ENCODE measurements around the gene RCN1.

RCN1 gene

DNA sequence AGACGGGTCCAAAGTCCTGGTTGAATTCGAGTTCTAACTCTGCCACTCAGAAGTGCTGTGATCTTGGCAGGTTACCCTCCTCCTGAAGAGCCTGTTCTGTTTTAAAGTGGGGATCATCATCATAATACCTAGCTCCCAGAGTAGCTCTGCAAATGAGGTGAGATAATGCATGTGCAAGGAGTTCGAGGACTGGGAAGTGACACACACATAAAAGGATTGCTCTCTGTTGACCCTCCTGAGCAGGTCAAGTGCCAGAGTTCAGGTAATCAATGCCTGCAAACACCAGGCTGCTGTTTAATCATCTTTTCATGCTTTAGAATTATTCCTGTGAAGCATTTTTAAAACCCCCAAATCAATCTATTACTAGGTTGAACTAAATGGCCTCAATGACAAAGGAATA, 19.9 kb downstream of the RCN1 start:
- Histone ChIP-seq H3K79me2 (ENCODE audit: insufficient read depth, low read length) (no peaks in the 10 kb centered on the region), H3K27me3 (ENCODE audit: insufficient read depth, low read length, poor library complexity) (no peaks in the 10 kb centered on the region), H3K9ac (ENCODE audit: low read depth, low read length) (no peak overlapping the region), H4K20me1 (ENCODE audit: insufficient read depth, low read length) (no peaks in the 10 kb centered on the region), H3K36me3 (ENCODE audit: insufficient read depth, low read length) (peaks cover 5% of the 10 kb centered on the region; the same call in 1 of the 2 replicates), H3K4me2 (ENCODE audit: insufficient read depth, low read length) (no peak overlapping the region), H2AFZ (ENCODE audit: low read depth, low read length) (no peak overlapping the region), H3K27ac (ENCODE audit: low read length) (no peak overlapping the region), H3K9me3 (ENCODE audit: insufficient read depth, low read length, severe bottlenecking) (no peaks in the 10 kb centered on the region), H3K4me1 (ENCODE audit: insufficient read depth, low read length) (no peaks in the 10 kb centered on the region), H3K4me3 (ENCODE audit: low read depth in 1 of 2, low read length in 2 of 2) (no peak overlapping the region)
- TF ChIP-seq, protein P1, sequence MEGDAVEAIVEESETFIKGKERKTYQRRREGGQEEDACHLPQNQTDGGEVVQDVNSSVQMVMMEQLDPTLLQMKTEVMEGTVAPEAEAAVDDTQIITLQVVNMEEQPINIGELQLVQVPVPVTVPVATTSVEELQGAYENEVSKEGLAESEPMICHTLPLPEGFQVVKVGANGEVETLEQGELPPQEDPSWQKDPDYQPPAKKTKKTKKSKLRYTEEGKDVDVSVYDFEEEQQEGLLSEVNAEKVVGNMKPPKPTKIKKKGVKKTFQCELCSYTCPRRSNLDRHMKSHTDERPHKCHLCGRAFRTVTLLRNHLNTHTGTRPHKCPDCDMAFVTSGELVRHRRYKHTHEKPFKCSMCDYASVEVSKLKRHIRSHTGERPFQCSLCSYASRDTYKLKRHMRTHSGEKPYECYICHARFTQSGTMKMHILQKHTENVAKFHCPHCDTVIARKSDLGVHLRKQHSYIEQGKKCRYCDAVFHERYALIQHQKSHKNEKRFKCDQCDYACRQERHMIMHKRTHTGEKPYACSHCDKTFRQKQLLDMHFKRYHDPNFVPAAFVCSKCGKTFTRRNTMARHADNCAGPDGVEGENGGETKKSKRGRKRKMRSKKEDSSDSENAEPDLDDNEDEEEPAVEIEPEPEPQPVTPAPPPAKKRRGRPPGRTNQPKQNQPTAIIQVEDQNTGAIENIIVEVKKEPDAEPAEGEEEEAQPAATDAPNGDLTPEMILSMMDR (IDR thresholded peaks at IDR 0.05; ENCODE audit: borderline replicate concordance, extremely low read depth, low read length, poor library complexity, severe bottlenecking), result no peak
- no peak for TF ChIP-seq EZH2 (IDR thresholded peaks at IDR 0.05; ENCODE audit: borderline replicate concordance, low read depth, low read length, severe bottlenecking)
- no peak for DNase-seq
- ATAC-seq (ENCODE audit: insufficient read depth, low read depth), result no peak

DNA sequence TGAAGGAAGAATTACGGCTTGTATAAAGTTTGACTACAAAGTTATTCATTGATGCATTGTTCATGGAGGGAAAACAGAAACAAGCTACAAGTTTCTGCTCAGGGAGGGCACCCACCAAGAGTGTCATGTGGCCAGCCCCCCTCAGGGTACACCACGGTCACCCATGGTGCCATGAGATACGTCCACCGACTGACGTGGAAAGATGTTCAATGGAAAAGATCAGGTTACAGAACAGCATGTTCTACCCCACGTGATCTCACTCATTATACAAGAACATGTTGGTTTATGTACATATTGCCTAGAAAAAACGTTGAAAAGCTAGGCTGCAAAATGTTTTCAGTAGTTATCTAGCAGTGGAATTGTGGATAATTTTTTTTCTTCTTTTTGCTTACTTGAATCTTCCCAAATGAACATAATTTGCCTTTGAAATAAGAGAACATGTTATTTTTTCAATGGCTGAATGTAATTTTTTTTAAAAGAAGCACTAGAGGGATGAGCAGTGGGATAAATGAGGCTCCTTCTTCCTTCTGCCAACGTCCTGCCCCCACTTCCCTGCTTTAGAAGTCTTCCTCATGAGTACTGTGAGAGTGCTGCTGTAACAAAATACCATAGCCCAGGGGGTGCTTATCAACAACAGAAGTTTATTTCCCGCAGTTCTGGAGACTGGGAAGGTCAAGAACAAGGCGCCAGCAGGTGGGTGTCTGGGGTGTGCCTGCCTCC, 22.5 kb downstream of the RCN1 start:
- Histone ChIP-seq H3K79me2 (ENCODE audit: insufficient read depth, low read length) (no peaks in the 10 kb centered on the region), H3K4me3 (ENCODE audit: low read depth in 1 of 2, low read length in 2 of 2) (no peak overlapping the region), H4K20me1 (ENCODE audit: insufficient read depth, low read length) (no peaks in the 10 kb centered on the region), H3K4me1 (ENCODE audit: insufficient read depth, low read length) (no peaks in the 10 kb centered on the region), H3K36me3 (ENCODE audit: insufficient read depth, low read length) (no peaks in the 10 kb centered on the region), H3K4me2 (ENCODE audit: insufficient read depth, low read length) (no peak overlapping the region), H3K9me3 (ENCODE audit: insufficient read depth, low read length, severe bottlenecking) (no peaks in the 10 kb centered on the region), H3K27ac (ENCODE audit: low read length) (no peak overlapping the region), H3K27me3 (ENCODE audit: insufficient read depth, low read length, poor library complexity) (no peaks in the 10 kb centered on the region), H2AFZ (ENCODE audit: low read depth, low read length) (no peak overlapping the region), H3K9ac (ENCODE audit: low read depth, low read length) (no peak overlapping the region)
- no peak for ATAC-seq (ENCODE audit: insufficient read depth, low read depth)
- DNase-seq, result no peak
- TF ChIP-seq, protein P1 (IDR thresholded peaks at IDR 0.05; ENCODE audit: borderline replicate concordance, extremely low read depth, low read length, poor library complexity, severe bottlenecking), result no peak
- peak; percentile 11 for TF ChIP-seq EZH2 (IDR thresholded peaks at IDR 0.05; ENCODE audit: borderline replicate concordance, low read depth, low read length, severe bottlenecking)

DNA sequence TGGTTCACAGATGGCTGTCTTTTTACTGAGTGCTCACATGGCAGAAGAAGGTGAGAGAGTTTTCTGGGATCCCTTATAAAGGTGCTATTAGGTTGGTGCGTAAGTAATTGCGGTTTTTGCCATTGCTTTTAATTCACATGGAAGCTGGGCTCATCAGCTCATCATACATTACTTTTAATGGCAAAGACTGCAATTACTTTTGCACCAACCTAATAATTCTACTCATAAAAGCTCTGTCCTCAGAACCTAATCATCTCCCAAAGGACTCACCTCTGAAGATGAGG, 23.0 kb downstream of the RCN1 start:
- Histone ChIP-seq H3K27me3 (ENCODE audit: insufficient read depth, low read length, poor library complexity) (no peaks in the 10 kb centered on the region), H3K36me3 (ENCODE audit: insufficient read depth, low read length) (no peaks in the 10 kb centered on the region), H2AFZ (ENCODE audit: low read depth, low read length) (no peak overlapping the region), H3K79me2 (ENCODE audit: insufficient read depth, low read length) (no peaks in the 10 kb centered on the region), H3K27ac (ENCODE audit: low read length) (no peak overlapping the region), H3K4me1 (ENCODE audit: insufficient read depth, low read length) (no peaks in the 10 kb centered on the region), H4K20me1 (ENCODE audit: insufficient read depth, low read length) (no peaks in the 10 kb centered on the region), H3K9me3 (ENCODE audit: insufficient read depth, low read length, severe bottlenecking) (no peaks in the 10 kb centered on the region), H3K4me2 (ENCODE audit: insufficient read depth, low read length) (no peak overlapping the region), H3K4me3 (ENCODE audit: low read depth in 1 of 2, low read length in 2 of 2) (no peak overlapping the region), H3K9ac (ENCODE audit: low read depth, low read length) (no peak overlapping the region)
- TF ChIP-seq EZH2 (IDR thresholded peaks at IDR 0.05; ENCODE audit: borderline replicate concordance, low read depth, low read length, severe bottlenecking), result no peak
- TF ChIP-seq, protein P1 (IDR thresholded peaks at IDR 0.05; ENCODE audit: borderline replicate concordance, extremely low read depth, low read length, poor library complexity, severe bottlenecking), result no peak
- no peak for ATAC-seq (ENCODE audit: insufficient read depth, low read depth)
- DNase-seq, result no peak

Data from DND-41 (cell line).